Breast epithelium (tissue), 3 donors: Measurements from ENCODE around the gene ACER3.

ENCODE experiments used
- POLR2A ChIP-seq: fragments of 450-650 bp; IDR thresholded peaks from one replicate; pipeline ENCODE4 v1.6.1; 2016; ENCODE audit warnings: antibody characterized with exemption, mild to moderate bottlenecking, moderate library complexity
- POLR2AphosphoS5 ChIP-seq, 3 donors: sonication (generic); formaldehyde crosslinking; IDR thresholded peaks; one replicate each; pipeline ENCODE4 v1.6.1; 2017; ENCODE audit warnings: antibody characterized with exemption in 3 of 3
- TF ChIP-seq, protein P1 (sequence below), 3 donors: fragments of 450-650 bp; IDR thresholded peaks; one replicate each; pipeline ENCODE4 v1.5.1; 2016 to 2017; ENCODE audit warnings: antibody characterized with exemption in 3 of 3, mild to moderate bottlenecking in 3 of 3, moderate library complexity in 3 of 3

DNA sequence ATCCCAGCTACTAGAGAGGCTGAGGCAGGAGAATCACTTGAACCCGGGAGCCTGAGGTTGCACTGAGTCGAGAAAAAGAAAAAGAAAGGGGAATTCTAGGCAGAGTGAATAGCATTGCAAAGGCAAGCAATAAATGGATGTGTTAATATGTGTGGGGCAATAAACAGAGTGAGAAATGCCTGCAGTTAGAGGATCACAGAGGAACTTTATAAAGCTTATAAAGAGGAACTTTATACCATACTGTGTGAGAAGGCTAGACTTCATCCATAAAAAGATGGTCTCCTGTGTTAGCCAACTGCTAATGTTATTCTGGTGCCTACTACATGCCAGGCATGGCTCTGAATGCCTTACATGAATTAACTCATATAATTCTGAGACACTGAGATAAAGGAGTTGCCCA lies 174.3 kb downstream of the ACER3 start:
- TF ChIP-seq, protein P1, sequence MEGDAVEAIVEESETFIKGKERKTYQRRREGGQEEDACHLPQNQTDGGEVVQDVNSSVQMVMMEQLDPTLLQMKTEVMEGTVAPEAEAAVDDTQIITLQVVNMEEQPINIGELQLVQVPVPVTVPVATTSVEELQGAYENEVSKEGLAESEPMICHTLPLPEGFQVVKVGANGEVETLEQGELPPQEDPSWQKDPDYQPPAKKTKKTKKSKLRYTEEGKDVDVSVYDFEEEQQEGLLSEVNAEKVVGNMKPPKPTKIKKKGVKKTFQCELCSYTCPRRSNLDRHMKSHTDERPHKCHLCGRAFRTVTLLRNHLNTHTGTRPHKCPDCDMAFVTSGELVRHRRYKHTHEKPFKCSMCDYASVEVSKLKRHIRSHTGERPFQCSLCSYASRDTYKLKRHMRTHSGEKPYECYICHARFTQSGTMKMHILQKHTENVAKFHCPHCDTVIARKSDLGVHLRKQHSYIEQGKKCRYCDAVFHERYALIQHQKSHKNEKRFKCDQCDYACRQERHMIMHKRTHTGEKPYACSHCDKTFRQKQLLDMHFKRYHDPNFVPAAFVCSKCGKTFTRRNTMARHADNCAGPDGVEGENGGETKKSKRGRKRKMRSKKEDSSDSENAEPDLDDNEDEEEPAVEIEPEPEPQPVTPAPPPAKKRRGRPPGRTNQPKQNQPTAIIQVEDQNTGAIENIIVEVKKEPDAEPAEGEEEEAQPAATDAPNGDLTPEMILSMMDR (IDR thresholded peaks at IDR 0.05), result no peak
- TF ChIP-seq POLR2AphosphoS5 (IDR thresholded peaks at IDR 0.05), result no peak
- TF ChIP-seq POLR2A, result no peak
